Activated CD4-positive, alpha-beta T cell treated with anti-CD3 and anti-CD28 coated beads for 36 hours (primary cell): Measurements from ENCODE around the gene CCDC12. TPM values are rescaled to one million over a fixed set of nuclear protein-coding genes. Genes with fewer than 3 reads are reported as not detected.

Experiments used
- ATAC-seq: fragments of 200-7000 bp; cut with Tn5 transposase; one replicate; pipeline ENCODE4 v1.10.0; 2021; ENCODE audit warnings: mild to moderate bottlenecking, moderate library complexity
- CTCF ChIA-PET: fragments of 350-600 bp; sonication (Branson Sonifier 250); formaldehyde crosslinking; loops from one replicate; lab custom pipeline; 2021; ENCODE audit warnings: antibody characterized with exemption; lab: Charles Lee
- POLR2A ChIA-PET: fragments of 350-600 bp; sonication (Branson Sonifier 250); formaldehyde crosslinking; loops from one replicate; lab custom pipeline; 2021; ENCODE audit warnings: antibody characterized with exemption, inconsistent platforms; lab: Charles Lee
- DNase-seq: peaks from one replicate; pipeline ENCODE4 v3.0.0-alpha.2; 2020
- H3K27ac Mint-ChIP-seq: one replicate; pipeline ENCODE4 v1.8.0; 2021; ENCODE audit warnings: mixed read lengths
- H3K27me3 Mint-ChIP-seq: one replicate; pipeline ENCODE4 v1.8.0; 2021; ENCODE audit warnings: mixed read lengths
- H3K36me3 Mint-ChIP-seq: one replicate; pipeline ENCODE4 v1.8.0; 2021; ENCODE audit warnings: low read depth, mixed read lengths
- H3K4me1 Mint-ChIP-seq: one replicate; pipeline ENCODE4 v1.8.0; 2021; ENCODE audit warnings: mixed read lengths
- H3K4me3 Mint-ChIP-seq: one replicate; pipeline ENCODE4 v1.8.0; 2021; ENCODE audit warnings: mild to moderate bottlenecking, moderate library complexity, mixed read lengths
- H3K9me3 Mint-ChIP-seq: one replicate; pipeline ENCODE4 v1.8.0; 2021; ENCODE audit warnings: low read depth, mixed read lengths
- intact Hi-C, 2 experiments: fragments of 100-400 bp; cut with DNase I in 1 of 2; cut with micrococcal nuclease in 1 of 2; formaldehyde crosslinking; loops; one replicate each; pipeline versions ENCODE4 v1.14.2 to v1.15.1; 2022 to 2024; cut with DNase I, micrococcal nuclease
- total RNA-seq, 2 experiments: library from RNA; stranded (reverse); gene quantifications; one replicate each; pipeline ENCODE4 v1.2.3, GENCODE V29; 2021

Gene CCDC12
- 10 to 100 TPM; 45.4 to 47.8 TPM for total RNA-seq

GRCh38 chr3:46976326-46977190 is at the start of gene CCDC12:
CCDC12 (minus strand) TSS chr3:46976745; CDS start chr3:46976732, 13 bp downstream.
- ATAC-seq (peak; percentile 82), DNase-seq (peak; percentile 96)
- H3K9me3 Mint-ChIP-seq: no peaks in the 10 kb centered on the region
- H3K4me1 Mint-ChIP-seq: peaks cover 66% of the 10 kb centered on the region
- intact Hi-C loops: loop anchor here (1.0 to 5.0 kb wide), 10 partner anchors 17 to 1289 kb away; partner anchors contain the start of genes PTPN23 (in 2 of the 2), DHX30 (in 1 of the 2), KIF9 (in 1 of the 2) and KLHL18 (in 1 of the 2)
- H3K4me3 Mint-ChIP-seq: peak within 1 kb of the TSS; percentile 92
- H3K27ac Mint-ChIP-seq: peak within 1 kb of the TSS; percentile 99
- POLR2A ChIA-PET: interaction anchor here (0.5 to 0.9 kb wide), 4 partner anchors 10 to 67 kb away, joined by 3 to 5 read pairs (median 4); no protein-coding TSS in a partner anchor
- H3K27me3 Mint-ChIP-seq: no peaks in the 10 kb centered on the region
- CTCF ChIA-PET: interaction anchor here (0.8 to 0.9 kb wide), 2 partner anchors 11 to 31 kb away, joined by 3 read pairs; no protein-coding TSS in a partner anchor
- peaks cover 32% of the 10 kb centered on the region for H3K36me3 Mint-ChIP-seq

DNA sequence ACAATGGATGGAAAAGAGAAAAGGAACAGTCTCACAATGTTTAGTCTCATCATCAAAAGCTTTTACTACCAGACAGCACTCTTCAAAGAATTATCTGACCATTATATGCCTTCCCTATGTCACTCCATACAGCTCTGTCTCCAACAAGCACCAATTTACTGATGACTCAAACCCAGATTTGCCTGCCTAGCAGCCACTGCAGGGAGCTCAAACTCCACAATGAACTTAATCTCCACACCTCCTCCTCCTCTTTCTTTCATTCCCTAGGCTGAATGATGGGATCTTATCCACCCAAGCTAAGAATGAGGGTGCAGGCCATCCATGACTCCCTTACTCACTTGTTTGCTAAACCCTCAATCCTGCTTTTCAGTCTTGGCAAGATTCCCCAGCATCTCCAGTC is 48.4 kb upstream of the CCDC12 start:
- no peak overlapping the region for H3K4me3 Mint-ChIP-seq
- intact Hi-C loops: no loop called here
- ChIA-PET POLR2A (no interaction called here), CTCF (no interaction called here)
- peak; percentile 61 for ATAC-seq
- H3K4me1 Mint-ChIP-seq: peaks cover 32% of the 10 kb centered on the region
- peaks cover 19% of the 10 kb centered on the region for H3K36me3 Mint-ChIP-seq
- no peaks in the 10 kb centered on the region for H3K9me3 Mint-ChIP-seq
- no peak overlapping the region for H3K27ac Mint-ChIP-seq
- DNase-seq: no peak
- no peaks in the 10 kb centered on the region for H3K27me3 Mint-ChIP-seq

- H3K27ac Mint-ChIP-seq: no peak overlapping the region
- no peaks in the 10 kb centered on the region for H3K27me3 Mint-ChIP-seq
- no peak overlapping the region for H3K4me3 Mint-ChIP-seq
- CTCF ChIA-PET: interaction anchor here (0.6 kb wide), 1 partner anchor 9 kb away, joined by 3 read pairs; no protein-coding TSS in a partner anchor
- peaks cover 51% of the 10 kb centered on the region for H3K4me1 Mint-ChIP-seq
- H3K36me3 Mint-ChIP-seq: peaks cover 21% of the 10 kb centered on the region
- intact Hi-C loops: no loop called here
- POLR2A ChIA-PET: no interaction called here
- no peaks in the 10 kb centered on the region for H3K9me3 Mint-ChIP-seq
- DNase-seq: no peak
- ATAC-seq: no peak
Measured at GRCh38 chr3:47022641-47023071, 46.1 kb upstream of the CCDC12 start.

- H3K36me3 Mint-ChIP-seq: peaks cover 20% of the 10 kb centered on the region
- peak overlapping the region; percentile 86 for H3K27ac Mint-ChIP-seq
- ATAC-seq (no peak), DNase-seq (no peak)
- intact Hi-C loops: no loop called here
- no peaks in the 10 kb centered on the region for H3K9me3 Mint-ChIP-seq
- no peak overlapping the region for H3K4me3 Mint-ChIP-seq
- CTCF ChIA-PET: interaction anchor here (0.7 to 3.4 kb wide), 3 partner anchors 11 to 326 kb away, joined by 3 to 24 read pairs (median 6); no protein-coding TSS in a partner anchor
- POLR2A ChIA-PET: no interaction called here
- no peaks in the 10 kb centered on the region for H3K27me3 Mint-ChIP-seq
- H3K4me1 Mint-ChIP-seq: peaks cover 56% of the 10 kb centered on the region
Measured at GRCh38 chr3:47020311-47020710, 43.8 kb upstream of the CCDC12 start.

DNA sequence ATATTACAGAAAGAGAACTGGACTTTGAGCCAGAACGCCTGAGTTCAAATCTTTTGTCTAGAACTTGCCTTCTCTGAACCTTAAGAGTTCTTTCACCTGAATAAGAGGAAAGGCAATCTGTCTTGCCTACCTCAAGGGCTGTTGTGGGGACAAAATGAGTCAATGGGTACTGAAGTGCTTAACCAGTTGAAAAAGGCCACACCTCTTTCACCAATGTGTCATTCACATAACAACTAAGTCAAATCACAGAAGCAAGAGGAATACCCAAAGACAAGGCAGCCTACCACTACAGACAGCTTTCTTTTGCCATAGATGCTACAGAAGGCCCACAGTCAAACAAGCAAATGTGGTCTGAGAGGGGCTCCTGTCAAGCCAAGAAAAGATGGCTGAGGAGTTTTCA is 42.7 kb upstream of the CCDC12 start:
- POLR2A ChIA-PET: interaction anchor here (0.6 kb wide), 1 partner anchor 9 kb away, joined by 3 read pairs; no protein-coding TSS in a partner anchor

GRCh38 chr3:47018269-47018611 is 41.7 kb upstream of the CCDC12 start:
- Mint-ChIP-seq H3K9me3 (no peaks in the 10 kb centered on the region), H3K4me1 (peaks cover 48% of the 10 kb centered on the region), H3K4me3 (no peak overlapping the region), H3K27ac (no peak overlapping the region), H3K27me3 (no peaks in the 10 kb centered on the region), H3K36me3 (peaks cover 23% of the 10 kb centered on the region)
- CTCF ChIA-PET: interaction anchor here (0.7 kb wide), 1 partner anchor 1107 kb away, joined by 3 read pairs; no protein-coding TSS in a partner anchor
- intact Hi-C loops: loop anchor here (1.0 to 10.0 kb wide), 8 partner anchors 21 to 363 kb away; partner anchors contain the start of genes KIF9 (in 1 of the 2), KLHL18 (in 1 of the 2), PTPN23 (in 1 of the 2) and SETD2 (in 1 of the 2)
- POLR2A ChIA-PET: no interaction called here
- DNase-seq: no peak
- no peak for ATAC-seq

More for the DNA sequence above, 42.7 kb upstream of the CCDC12 start:
- peak; percentile 84 for ATAC-seq
- Mint-ChIP-seq H3K27ac (peak overlapping the region; percentile 86), H3K9me3 (no peaks in the 10 kb centered on the region), H3K4me3 (no peak overlapping the region), H3K36me3 (peaks cover 23% of the 10 kb centered on the region), H3K4me1 (peaks cover 48% of the 10 kb centered on the region), H3K27me3 (no peaks in the 10 kb centered on the region)
- peak; percentile 66 for DNase-seq
- intact Hi-C loops: loop anchor here (1.0 to 10.0 kb wide), 8 partner anchors 10 to 362 kb away; partner anchors contain the start of genes KIF9 (in 1 of the 2), KLHL18 (in 1 of the 2), PTPN23 (in 1 of the 2) and SETD2 (in 1 of the 2)
- CTCF ChIA-PET: interaction anchor here (1.8 to 3.4 kb wide), 2 partner anchors 12 to 16 kb away, joined by 6 to 24 read pairs; no protein-coding TSS in a partner anchor

DNA sequence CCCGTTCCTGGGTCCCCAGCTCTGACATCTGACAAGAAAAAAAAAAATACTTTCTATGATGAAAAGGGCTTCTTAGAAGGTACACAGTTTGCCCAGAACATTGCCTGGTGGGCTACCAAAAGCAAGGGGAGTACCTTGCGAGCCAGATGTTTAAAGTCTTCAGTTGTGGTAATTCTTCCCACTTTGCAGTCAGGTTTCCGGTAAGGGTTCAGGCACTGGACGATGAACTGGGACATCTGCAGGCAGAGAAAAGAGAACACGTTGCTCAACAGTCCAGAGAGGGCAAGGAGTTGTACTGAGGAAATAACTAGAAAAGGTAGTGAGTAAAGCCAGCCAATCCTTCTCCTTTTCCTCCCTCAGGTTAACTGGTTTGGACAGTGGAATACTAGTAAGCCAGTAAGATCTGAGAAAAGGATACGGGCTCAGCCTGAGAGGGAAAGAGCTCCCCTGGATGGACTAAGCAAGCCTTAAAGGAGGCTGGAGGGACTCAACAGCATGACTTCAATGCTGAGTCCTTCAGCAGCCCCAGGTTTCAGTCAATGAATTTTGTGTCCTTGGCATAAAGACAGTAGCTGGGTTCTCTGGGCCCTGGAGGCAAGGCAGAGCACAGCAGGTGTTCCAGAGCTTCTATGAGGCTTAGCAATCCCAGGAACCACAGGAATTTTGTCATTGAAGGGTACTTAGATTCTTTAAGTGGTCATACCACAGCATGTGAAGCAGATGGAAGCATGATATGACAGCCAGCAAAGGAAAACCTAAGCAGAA is 41.1 kb upstream of the CCDC12 start:
- peaks cover 48% of the 10 kb centered on the region for H3K4me1 Mint-ChIP-seq
- peaks cover 23% of the 10 kb centered on the region for H3K36me3 Mint-ChIP-seq
- H3K27ac Mint-ChIP-seq: peak overlapping the region; percentile 85
- no peak for ATAC-seq
- intact Hi-C loops: loop anchor here (1.0 to 10.0 kb wide), 8 partner anchors 21 to 363 kb away; partner anchors contain the start of genes KIF9 (in 1 of the 2), KLHL18 (in 1 of the 2), PTPN23 (in 1 of the 2) and SETD2 (in 1 of the 2)
- POLR2A ChIA-PET: interaction anchor here (0.6 kb wide), 1 partner anchor 781 kb away, joined by 3 read pairs; no protein-coding TSS in a partner anchor
- no peak for DNase-seq
- CTCF ChIA-PET: interaction anchor here (0.6 to 0.7 kb wide), 3 partner anchors 64 to 1107 kb away, joined by 3 read pairs; no protein-coding TSS in a partner anchor
- H3K27me3 Mint-ChIP-seq: no peaks in the 10 kb centered on the region
- no peaks in the 10 kb centered on the region for H3K9me3 Mint-ChIP-seq
- H3K4me3 Mint-ChIP-seq: peak overlapping the region; percentile 24

- DNase-seq (peak; percentile 62), ATAC-seq (peak; percentile 79)
- Mint-ChIP-seq H3K4me3 (peak overlapping the region; percentile 24), H3K36me3 (peaks cover 23% of the 10 kb centered on the region), H3K27me3 (no peaks in the 10 kb centered on the region), H3K9me3 (no peaks in the 10 kb centered on the region), H3K27ac (peak overlapping the region; percentile 85), H3K4me1 (peaks cover 46% of the 10 kb centered on the region)
- CTCF ChIA-PET: interaction anchor here (0.6 kb wide), 2 partner anchors 65 to 345 kb away, joined by 3 read pairs; no protein-coding TSS in a partner anchor
- intact Hi-C loops: loop anchor here (5.0 to 10.0 kb wide), 5 partner anchors 40 to 358 kb away; partner anchors contain the start of genes KIF9 (in 1 of the 2), KLHL18 (in 1 of the 2) and SETD2 (in 1 of the 2)
- POLR2A ChIA-PET: interaction anchor here (0.6 kb wide), 1 partner anchor 782 kb away, joined by 3 read pairs; no protein-coding TSS in a partner anchor
Measured at GRCh38 chr3:47016934-47017435, 40.4 kb upstream of the CCDC12 start.

DNA sequence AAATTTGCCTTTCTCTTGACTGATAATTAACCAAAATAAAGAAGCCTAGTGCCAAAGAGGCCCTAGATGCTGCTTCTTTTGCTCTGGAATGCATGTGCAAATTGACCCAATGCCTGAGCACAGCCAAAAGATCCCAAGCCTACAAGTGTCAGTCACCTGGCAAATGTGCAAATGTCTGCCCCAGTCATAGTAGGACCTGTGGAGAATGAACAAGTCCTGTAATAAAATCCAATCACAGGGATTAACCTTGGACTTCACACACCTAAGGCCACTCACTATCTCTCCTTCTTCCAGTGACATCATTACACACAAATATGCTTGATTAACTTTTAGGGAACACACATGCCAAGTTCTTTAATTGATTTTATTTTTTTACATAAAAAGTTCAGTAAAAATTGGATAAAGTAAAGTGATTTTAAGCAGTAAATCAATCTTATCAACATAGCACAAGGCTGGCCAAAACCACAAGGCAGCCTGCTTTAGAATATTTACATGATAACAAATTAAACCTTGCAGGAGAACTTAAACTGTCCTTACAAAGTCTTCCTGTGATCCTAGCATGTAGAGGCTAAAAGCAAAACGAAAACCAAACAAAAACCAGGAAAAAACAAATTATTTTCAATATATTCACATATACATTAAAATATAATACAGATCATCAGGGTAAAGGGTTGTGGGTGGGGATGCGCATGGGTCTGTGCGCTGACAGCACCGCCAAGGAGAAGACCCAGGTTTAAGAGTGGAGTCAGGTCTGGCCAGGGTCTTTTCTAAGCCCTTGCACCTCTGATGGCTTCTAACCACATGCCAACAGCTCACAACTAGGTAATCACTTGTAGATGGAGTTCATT is 39.8 kb upstream of the CCDC12 start:
- peaks cover 46% of the 10 kb centered on the region for H3K4me1 Mint-ChIP-seq
- CTCF ChIA-PET: interaction anchor here (1.1 kb wide), 1 partner anchor 10 kb away, joined by 3 read pairs; no protein-coding TSS in a partner anchor
- no peaks in the 10 kb centered on the region for H3K9me3 Mint-ChIP-seq

More for the DNA sequence above, 39.8 kb upstream of the CCDC12 start:
- peak overlapping the region; percentile 85 for H3K27ac Mint-ChIP-seq
- intact Hi-C loops: loop anchor here (5.0 to 10.0 kb wide), 5 partner anchors 41 to 358 kb away; partner anchors contain the start of genes KIF9 (in 1 of the 2), KLHL18 (in 1 of the 2) and SETD2 (in 1 of the 2)
- H3K4me3 Mint-ChIP-seq: no peak overlapping the region
- H3K27me3 Mint-ChIP-seq: no peaks in the 10 kb centered on the region
- POLR2A ChIA-PET: no interaction called here
- no peak for DNase-seq
- no peak for ATAC-seq
- peaks cover 23% of the 10 kb centered on the region for H3K36me3 Mint-ChIP-seq
